Panc1 (cell line): ENCODE results near the gene MITF.

Source experiments
- CTCF ChIP-seq: fragments of 450-650 bp; IDR thresholded peaks from 2 replicates; pipeline ENCODE4 v1.5.1; 2017; ENCODE audit warnings: mild to moderate bottlenecking
- POLR2AphosphoS5 ChIP-seq: IDR thresholded peaks from 2 replicates; pipeline ENCODE4 v1.6.1; 2012; ENCODE audit warnings: mild to moderate bottlenecking, low read depth, low read length, moderate library complexity
- SIN3A ChIP-seq: IDR thresholded peaks from 2 replicates; pipeline ENCODE4 v1.6.1; 2012; ENCODE audit warnings: low read depth, mild to moderate bottlenecking, low read length, moderate library complexity, borderline replicate concordance; ENCODE audit not compliant: insufficient read depth
- TF ChIP-seq, protein P1 (sequence below), 2 experiments: IDR thresholded peaks; 2 replicates each; pipeline ENCODE4 v1.6.1; 2011 to 2012; ENCODE audit warnings: low read depth in 2 of 2, control low read depth in 1 of 2, low read length in 1 of 2, mild to moderate bottlenecking in 1 of 2, moderate library complexity in 1 of 2; ENCODE audit not compliant: insufficient read depth in 1 of 2

DNA sequence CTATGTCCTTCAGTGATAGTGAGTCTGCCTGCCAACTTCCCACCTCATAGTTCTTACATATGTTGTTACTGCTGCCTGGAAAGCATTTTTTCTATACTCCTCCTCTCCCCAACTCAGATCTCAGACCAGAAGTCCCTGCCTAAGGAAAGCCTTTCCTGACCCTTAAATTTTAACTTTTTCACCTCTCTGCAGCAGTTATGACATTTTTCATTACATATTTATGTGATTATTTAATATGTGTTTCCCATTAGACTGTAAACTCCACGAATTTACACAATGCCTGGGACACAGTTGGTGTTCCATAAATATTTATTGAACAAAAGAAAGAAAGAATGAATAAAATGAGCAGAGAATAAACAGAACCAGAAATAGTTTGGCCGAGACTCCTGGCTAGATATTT lies 125.5 kb downstream of the MITF start:
- TF ChIP-seq CTCF (no peak), POLR2AphosphoS5 (no peak), SIN3A (no peak)
- TF ChIP-seq, protein P1, sequence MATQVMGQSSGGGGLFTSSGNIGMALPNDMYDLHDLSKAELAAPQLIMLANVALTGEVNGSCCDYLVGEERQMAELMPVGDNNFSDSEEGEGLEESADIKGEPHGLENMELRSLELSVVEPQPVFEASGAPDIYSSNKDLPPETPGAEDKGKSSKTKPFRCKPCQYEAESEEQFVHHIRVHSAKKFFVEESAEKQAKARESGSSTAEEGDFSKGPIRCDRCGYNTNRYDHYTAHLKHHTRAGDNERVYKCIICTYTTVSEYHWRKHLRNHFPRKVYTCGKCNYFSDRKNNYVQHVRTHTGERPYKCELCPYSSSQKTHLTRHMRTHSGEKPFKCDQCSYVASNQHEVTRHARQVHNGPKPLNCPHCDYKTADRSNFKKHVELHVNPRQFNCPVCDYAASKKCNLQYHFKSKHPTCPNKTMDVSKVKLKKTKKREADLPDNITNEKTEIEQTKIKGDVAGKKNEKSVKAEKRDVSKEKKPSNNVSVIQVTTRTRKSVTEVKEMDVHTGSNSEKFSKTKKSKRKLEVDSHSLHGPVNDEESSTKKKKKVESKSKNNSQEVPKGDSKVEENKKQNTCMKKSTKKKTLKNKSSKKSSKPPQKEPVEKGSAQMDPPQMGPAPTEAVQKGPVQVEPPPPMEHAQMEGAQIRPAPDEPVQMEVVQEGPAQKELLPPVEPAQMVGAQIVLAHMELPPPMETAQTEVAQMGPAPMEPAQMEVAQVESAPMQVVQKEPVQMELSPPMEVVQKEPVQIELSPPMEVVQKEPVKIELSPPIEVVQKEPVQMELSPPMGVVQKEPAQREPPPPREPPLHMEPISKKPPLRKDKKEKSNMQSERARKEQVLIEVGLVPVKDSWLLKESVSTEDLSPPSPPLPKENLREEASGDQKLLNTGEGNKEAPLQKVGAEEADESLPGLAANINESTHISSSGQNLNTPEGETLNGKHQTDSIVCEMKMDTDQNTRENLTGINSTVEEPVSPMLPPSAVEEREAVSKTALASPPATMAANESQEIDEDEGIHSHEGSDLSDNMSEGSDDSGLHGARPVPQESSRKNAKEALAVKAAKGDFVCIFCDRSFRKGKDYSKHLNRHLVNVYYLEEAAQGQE (IDR thresholded peaks at IDR 0.05; ENCODE audit: insufficient read depth in 1 of 2, low read depth in 2 of 2, low read length in 1 of 2), result no peak
